Gastroesophageal sphincter (tissue), 3 donors: Measurements from ENCODE around the gene ILF3.

ENCODE experiments used
- EP300 ChIP-seq: sonication (generic); formaldehyde crosslinking; IDR thresholded peaks from one replicate; pipeline ENCODE4 v1.6.1; 2017; ENCODE audit warnings: antibody characterized with exemption, mild to moderate bottlenecking
- POLR2AphosphoS5 ChIP-seq: sonication (generic); formaldehyde crosslinking; IDR thresholded peaks from one replicate; pipeline ENCODE4 v1.6.1; 2017; ENCODE audit warnings: antibody characterized with exemption
- TF ChIP-seq, protein P1 (sequence below), 4 experiments: fragments of 200-600 bp in 2 of 4; fragments of 450-650 bp in 2 of 4; sonication (generic) in 1 of 4; IDR thresholded peaks; one replicate each; pipeline ENCODE4 v1.5.1; 2017 to 2019; ENCODE audit warnings: antibody characterized with exemption in 4 of 4, mild to moderate bottlenecking in 2 of 4, moderate library complexity in 2 of 4

DNA sequence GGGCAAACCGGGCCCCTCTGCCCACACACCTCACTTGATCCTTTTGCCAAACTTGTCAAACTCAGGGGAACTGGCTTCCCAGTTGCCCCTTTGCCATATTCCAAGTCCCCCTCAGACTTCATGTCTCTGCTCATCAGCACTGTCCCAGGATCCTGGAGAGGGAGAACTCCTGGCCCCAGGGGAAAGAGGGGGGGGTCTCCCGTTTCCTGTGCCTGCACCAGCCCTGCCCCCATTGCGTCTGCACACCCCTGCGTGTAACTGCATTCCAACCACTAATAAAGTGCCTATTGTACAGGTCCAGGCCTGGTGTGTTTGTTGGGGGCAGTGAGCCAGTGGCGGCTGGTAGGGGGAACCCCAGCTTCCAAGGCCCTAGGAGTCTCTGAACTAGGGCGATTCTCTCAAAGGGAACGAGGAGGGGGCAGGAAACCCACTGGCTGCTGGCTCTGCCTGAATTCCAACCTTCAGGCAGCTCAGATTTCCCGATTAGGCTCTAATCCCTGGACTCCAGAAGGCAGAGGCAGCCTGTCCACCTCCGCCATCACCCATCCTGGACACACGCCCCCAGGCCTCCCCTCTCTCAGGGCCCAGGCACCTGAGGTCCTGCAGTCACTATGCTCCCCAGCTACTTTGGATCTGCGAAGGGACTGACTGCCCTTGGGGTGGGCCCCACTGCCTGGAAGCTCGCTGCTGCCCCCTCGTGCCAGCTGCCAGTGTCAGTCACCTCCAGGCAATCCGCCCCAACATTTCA lies 9.7 kb upstream of the ILF3 start:
- TF ChIP-seq, protein P1, sequence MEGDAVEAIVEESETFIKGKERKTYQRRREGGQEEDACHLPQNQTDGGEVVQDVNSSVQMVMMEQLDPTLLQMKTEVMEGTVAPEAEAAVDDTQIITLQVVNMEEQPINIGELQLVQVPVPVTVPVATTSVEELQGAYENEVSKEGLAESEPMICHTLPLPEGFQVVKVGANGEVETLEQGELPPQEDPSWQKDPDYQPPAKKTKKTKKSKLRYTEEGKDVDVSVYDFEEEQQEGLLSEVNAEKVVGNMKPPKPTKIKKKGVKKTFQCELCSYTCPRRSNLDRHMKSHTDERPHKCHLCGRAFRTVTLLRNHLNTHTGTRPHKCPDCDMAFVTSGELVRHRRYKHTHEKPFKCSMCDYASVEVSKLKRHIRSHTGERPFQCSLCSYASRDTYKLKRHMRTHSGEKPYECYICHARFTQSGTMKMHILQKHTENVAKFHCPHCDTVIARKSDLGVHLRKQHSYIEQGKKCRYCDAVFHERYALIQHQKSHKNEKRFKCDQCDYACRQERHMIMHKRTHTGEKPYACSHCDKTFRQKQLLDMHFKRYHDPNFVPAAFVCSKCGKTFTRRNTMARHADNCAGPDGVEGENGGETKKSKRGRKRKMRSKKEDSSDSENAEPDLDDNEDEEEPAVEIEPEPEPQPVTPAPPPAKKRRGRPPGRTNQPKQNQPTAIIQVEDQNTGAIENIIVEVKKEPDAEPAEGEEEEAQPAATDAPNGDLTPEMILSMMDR (IDR thresholded peaks at IDR 0.05): peak in 3 of 4 experiments; percentile 84 to 93 (median 90)
- TF ChIP-seq EP300: no peak
- no peak for TF ChIP-seq POLR2AphosphoS5
